Purkinje cell (primary cell): Measurements from ENCODE around the gene CEP89. TPM values are rescaled to one million over a fixed set of nuclear protein-coding genes. Genes with fewer than 3 reads are reported as not detected.

ENCODE experiments used
- polyA plus RNA-seq: library from polyadenylated mRNA; unstranded; fragments of >200 nt; fragmentation: Nextera tagmentation; gene quantifications from 2 replicates; pipeline ENCODE4 v1.2.1, GENCODE V29; 2014

CEP89 gene
- 3.7 and 15.6 TPM in 2 replicates for polyA plus RNA-seq

GRCh38 chr19:32971715-32972540, at the start of gene CEP89, which contains the start of gene FAAP24:
Gene CEP89 (minus strand): TSS chr19:32971958. CDS start chr19:32971874, 84 bp downstream.
Gene FAAP24 (plus strand): TSS chr19:32972242. CDS start chr19:32973197, 955 bp downstream.

DNA sequence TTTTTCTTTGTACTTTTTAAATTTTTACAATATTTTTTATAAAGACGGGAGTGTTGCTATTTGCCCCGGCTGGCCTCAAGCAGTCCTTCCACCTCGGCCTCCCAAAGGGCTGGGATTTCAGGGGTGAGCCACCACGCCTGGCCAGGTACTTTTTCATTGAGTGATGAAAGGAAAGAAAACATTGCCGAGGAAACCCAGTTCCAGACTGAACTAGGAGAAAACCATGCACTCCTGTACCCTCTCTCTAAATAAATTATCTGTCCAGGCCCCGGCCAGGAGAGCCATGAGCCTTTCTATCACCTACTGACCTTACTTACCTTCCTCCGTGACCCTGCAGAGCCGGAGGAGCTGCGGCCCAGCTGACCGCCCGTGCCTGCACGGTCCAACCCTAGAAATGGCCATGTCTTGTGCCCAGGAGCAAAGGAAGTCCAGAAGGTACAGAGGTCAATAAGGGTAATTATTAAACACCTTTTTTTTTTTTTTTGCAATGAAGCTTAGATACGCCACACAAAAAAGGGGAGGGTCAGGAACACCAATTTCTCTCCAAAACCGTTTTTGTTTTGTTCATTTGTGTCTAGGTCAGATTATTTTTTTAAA, 102.3 kb downstream of the CEP89 start, which contains the start of gene SLC7A9:
TSS of gene SLC7A9 (minus strand) at position 399 of the 597 bp plus-strand sequence. CDS start 1,233 bp downstream, outside the sequence.

Other genes with a start within 250 kb of the CEP89 start
- 0.63 and 3.4 TPM in 2 replicates for gene SLC7A9, start 102.2 kb downstream of the CEP89 start, polyA plus RNA-seq
- gene FAAP24, start 284 bp upstream of the CEP89 start, polyA plus RNA-seq = 2.1 TPM in 1 of 2 replicates, not detected in the other
- 4.7 and 5.0 TPM in 2 replicates for gene RHPN2, start 92.9 kb upstream of the CEP89 start, polyA plus RNA-seq
- gene GPATCH1, start 109.2 kb upstream of the CEP89 start, polyA plus RNA-seq = 2.1 and 3.4 TPM in 2 replicates
- gene WDR88, start 160.2 kb upstream of the CEP89 start, polyA plus RNA-seq = not detected in 2 replicates
- gene LRP3, start 222.4 kb upstream of the CEP89 start, polyA plus RNA-seq = 0.12 TPM in 1 of 2 replicates, not detected in the other